Epithelial cell of proximal tubule (primary cell): ENCODE measurements around the gene RELT. TPM values are rescaled to one million over a fixed set of nuclear protein-coding genes. Genes with fewer than 3 reads are reported as not detected.

Experiments used
- DNase-seq: peaks from one replicate; pipeline ENCODE4 v3.0.0-alpha.2; 2011; ENCODE audit warnings: low read depth
- H3K4me3 ChIP-seq: 2 replicates; pipeline ENCODE4 v1.5.1; 2011; ENCODE audit warnings: low read depth, mild to moderate bottlenecking, low read length
- CTCF ChIP-seq: conservative IDR thresholded peaks from 2 replicates; pipeline ENCODE4 v1.5.1; 2012; ENCODE audit warnings: low read depth, mild to moderate bottlenecking, low read length
- total RNA-seq: library from RNA; depleted of rRNA; stranded (reverse); fragments of >200 nt; gene quantifications from 2 replicates; pipeline ENCODE4 v1.2.3, GENCODE V29; 2015

RELT gene
- total RNA-seq, result 9.1 and 12.1 TPM in 2 replicates

- TF ChIP-seq CTCF, result peak; percentile 66
- DNase-seq, result no peak
- H3K4me3 ChIP-seq, result peak within 1 kb of the TSS; percentile 79
These were observed at the start of gene RELT for GRCh38 chr11:73376160-73376802. Gene RELT, plus strand, starts transcription at chr11:73376399. Its CDS starts 12,738 bp downstream, at chr11:73389137.

- TF ChIP-seq CTCF, result no peak
- no peak for DNase-seq
- no peak overlapping the region for H3K4me3 ChIP-seq
These were observed 49.0 kb upstream of the RELT start for GRCh38 chr11:73326929-73327811.

GRCh38 chr11:73327812-73328364 is 48.3 kb upstream of the RELT start:
- no peak for TF ChIP-seq CTCF
- DNase-seq, result no peak
- H3K4me3 ChIP-seq, result no peak overlapping the region

- no peak overlapping the region for H3K4me3 ChIP-seq
- no peak for DNase-seq
- TF ChIP-seq CTCF, result peak; percentile 66
These were observed 45.6 kb upstream of the RELT start for GRCh38 chr11:73330569-73331093.

- H3K4me3 ChIP-seq, result no peak overlapping the region
- TF ChIP-seq CTCF, result no peak
- DNase-seq, result no peak
These were observed 44.9 kb upstream of the RELT start for GRCh38 chr11:73331138-73331916.

GRCh38 chr11:73333173-73333572 is 43.0 kb upstream of the RELT start:
- no peak for DNase-seq
- H3K4me3 ChIP-seq, result no peak overlapping the region
- no peak for TF ChIP-seq CTCF
